Large intestine (tissue), 3 donors: Measurements from ENCODE around the gene RNH1. TPM values are rescaled to one million over a fixed set of nuclear protein-coding genes. Genes with fewer than 3 reads are reported as not detected.

Experiments used
- DNase-seq, 2 donors: peaks; one replicate each; pipeline versions ENCODE4 v3.0.0 to v3.0.0-alpha.2; 2013
- H3K27ac ChIP-seq: one replicate; pipeline ENCODE4 v1.5.1; 2013; ENCODE audit warnings: low read length
- H3K27me3 ChIP-seq: 2 replicates; pipeline ENCODE4 v1.6.1; 2013; ENCODE audit warnings: low read length; ENCODE audit not compliant: control insufficient read depth, insufficient read depth
- H3K36me3 ChIP-seq: 2 replicates; pipeline ENCODE4 v1.6.1; 2013; ENCODE audit warnings: low read length; ENCODE audit not compliant: control insufficient read depth, insufficient read depth
- H3K4me1 ChIP-seq: one replicate; pipeline ENCODE4 v1.6.1; 2013; ENCODE audit warnings: low read length; ENCODE audit not compliant: control insufficient read depth, insufficient read depth
- H3K4me3 ChIP-seq: one replicate; pipeline ENCODE4 v1.5.1; 2013; ENCODE audit warnings: low read length
- H3K9me3 ChIP-seq: one replicate; pipeline ENCODE4 v1.6.1; 2013; ENCODE audit warnings: mild to moderate bottlenecking, low read depth, low read length, moderate library complexity; ENCODE audit not compliant: control insufficient read depth
- WGBS: methylation state at CpG from one replicate; pipeline ENCODE4 v1.1.5; 2013; ENCODE audit warnings: low lambda C conversion rate; ENCODE audit not compliant: insufficient coverage; 5-methylcytosine and 5-hydroxymethylcytosine counted together
- polyA plus RNA-seq: library from polyadenylated mRNA; unstranded; fragments of 120-200 nt; gene quantifications from one replicate; pipeline ENCODE4 v1.2.1, GENCODE V29; 2013

The RNH1 gene
- polyA plus RNA-seq, 1 donor = 85.4 TPM

GRCh38 chr11:497565-498296, 9.3 kb downstream of the RNH1 start:
- peaks cover 88% of the 10 kb centered on the region for H3K36me3 ChIP-seq
- 100% methylated on average over 2 of the region's 31 CpGs for WGBS

GRCh38 chr11:496834-497564, 10.0 kb downstream of the RNH1 start:
- Histone ChIP-seq H3K4me1 (no peaks in the 10 kb centered on the region), H3K27me3 (no peaks in the 10 kb centered on the region), H3K9me3 (peaks cover 4% of the 10 kb centered on the region), H3K36me3 (peaks cover 86% of the 10 kb centered on the region), H3K4me3 (no peak overlapping the region), H3K27ac (no peak overlapping the region)
- WGBS = 78% methylated on average over 3 of the region's 34 CpGs
- no peak for DNase-seq

More at GRCh38 chr11:497565-498296, 9.3 kb downstream of the RNH1 start:
- Histone ChIP-seq H3K27ac (no peak overlapping the region), H3K9me3 (peaks cover 4% of the 10 kb centered on the region), H3K27me3 (no peaks in the 10 kb centered on the region), H3K4me1 (no peaks in the 10 kb centered on the region), H3K4me3 (no peak overlapping the region)
- DNase-seq = no peak

GRCh38 chr11:495537-495931, 11.5 kb downstream of the RNH1 start:
- Histone ChIP-seq H3K27ac (no peak overlapping the region), H3K27me3 (no peaks in the 10 kb centered on the region), H3K36me3 (peaks cover 83% of the 10 kb centered on the region), H3K4me3 (no peak overlapping the region), H3K4me1 (no peaks in the 10 kb centered on the region), H3K9me3 (peaks cover 4% of the 10 kb centered on the region)
- no CpG with 5 or more reads among the region's 10 CpGs for WGBS
- DNase-seq = no peak

- Histone ChIP-seq H3K9me3 (peaks cover 4% of the 10 kb centered on the region), H3K4me3 (no peak overlapping the region), H3K27me3 (no peaks in the 10 kb centered on the region), H3K4me1 (no peaks in the 10 kb centered on the region), H3K36me3 (peaks cover 83% of the 10 kb centered on the region), H3K27ac (no peak overlapping the region)
- no CpG with 5 or more reads among the region's 37 CpGs for WGBS
- DNase-seq = no peak
Measured at GRCh38 chr11:494761-495536, 12.1 kb downstream of the RNH1 start.

GRCh38 chr11:492427-493226, 14.4 kb downstream of the RNH1 start:
- H3K9me3 ChIP-seq = peaks cover under 1% of the 10 kb centered on the region
- no peaks in the 10 kb centered on the region for H3K4me1 ChIP-seq
- H3K27me3 ChIP-seq = no peaks in the 10 kb centered on the region
- H3K27ac ChIP-seq = no peak overlapping the region
- no CpG with 5 or more reads among the region's 32 CpGs for WGBS
- no peak for DNase-seq
- peaks cover 68% of the 10 kb centered on the region for H3K36me3 ChIP-seq
- no peak overlapping the region for H3K4me3 ChIP-seq

- no CpG with 5 or more reads among the region's 7 CpGs for WGBS
- H3K27ac ChIP-seq = no peak overlapping the region
- no peaks in the 10 kb centered on the region for H3K4me1 ChIP-seq
- no peaks in the 10 kb centered on the region for H3K9me3 ChIP-seq
- peaks cover 60% of the 10 kb centered on the region for H3K36me3 ChIP-seq
- H3K27me3 ChIP-seq = no peaks in the 10 kb centered on the region
- no peak for DNase-seq
- no peak overlapping the region for H3K4me3 ChIP-seq
Measured at GRCh38 chr11:491358-491757, 15.7 kb downstream of the RNH1 start.

- no peaks in the 10 kb centered on the region for H3K4me1 ChIP-seq
- no peak for DNase-seq
- no CpG with 5 or more reads among the region's 15 CpGs for WGBS
- H3K4me3 ChIP-seq = no peak overlapping the region
- H3K9me3 ChIP-seq = peaks cover 3% of the 10 kb centered on the region
- peaks cover 58% of the 10 kb centered on the region for H3K36me3 ChIP-seq
- H3K27me3 ChIP-seq = no peaks in the 10 kb centered on the region
- H3K27ac ChIP-seq = no peak overlapping the region
Measured at GRCh38 chr11:490930-491260, 16.1 kb downstream of the RNH1 start.

- no CpG with 5 or more reads among the region's 38 CpGs for WGBS
- peaks cover 4% of the 10 kb centered on the region for H3K9me3 ChIP-seq
- H3K36me3 ChIP-seq = peaks cover 52% of the 10 kb centered on the region
- H3K27ac ChIP-seq = no peak overlapping the region
- no peaks in the 10 kb centered on the region for H3K4me1 ChIP-seq
- no peak for DNase-seq
- no peaks in the 10 kb centered on the region for H3K27me3 ChIP-seq
- no peak overlapping the region for H3K4me3 ChIP-seq
Measured at GRCh38 chr11:490186-490929, 16.7 kb downstream of the RNH1 start.

GRCh38 chr11:489610-490185, 17.3 kb downstream of the RNH1 start:
- no peak for DNase-seq
- no peak overlapping the region for H3K4me3 ChIP-seq
- H3K9me3 ChIP-seq = peaks cover 10% of the 10 kb centered on the region
- no peaks in the 10 kb centered on the region for H3K27me3 ChIP-seq
- H3K36me3 ChIP-seq = peaks cover 46% of the 10 kb centered on the region
- H3K27ac ChIP-seq = no peak overlapping the region
- no CpG with 5 or more reads among the region's 37 CpGs for WGBS
- H3K4me1 ChIP-seq = no peaks in the 10 kb centered on the region
